LoVo (cell line): ENCODE data around the gene MORF4L2.

Experiments
- DNase-seq: peaks from one replicate; pipeline ENCODE4 v3.0.0-alpha.2; 2016; ENCODE audit warnings: low spot score

Gene MORF4L2, protein sequence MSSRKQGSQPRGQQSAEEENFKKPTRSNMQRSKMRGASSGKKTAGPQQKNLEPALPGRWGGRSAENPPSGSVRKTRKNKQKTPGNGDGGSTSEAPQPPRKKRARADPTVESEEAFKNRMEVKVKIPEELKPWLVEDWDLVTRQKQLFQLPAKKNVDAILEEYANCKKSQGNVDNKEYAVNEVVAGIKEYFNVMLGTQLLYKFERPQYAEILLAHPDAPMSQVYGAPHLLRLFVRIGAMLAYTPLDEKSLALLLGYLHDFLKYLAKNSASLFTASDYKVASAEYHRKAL

GRCh38 chrX:103686199-103687072, at the start of gene MORF4L2:
Gene MORF4L2 (minus strand): TSS chrX:103686699. CDS start chrX:103677027, 9,672 bp downstream.
- DNase-seq: peak; percentile 85

DNA sequence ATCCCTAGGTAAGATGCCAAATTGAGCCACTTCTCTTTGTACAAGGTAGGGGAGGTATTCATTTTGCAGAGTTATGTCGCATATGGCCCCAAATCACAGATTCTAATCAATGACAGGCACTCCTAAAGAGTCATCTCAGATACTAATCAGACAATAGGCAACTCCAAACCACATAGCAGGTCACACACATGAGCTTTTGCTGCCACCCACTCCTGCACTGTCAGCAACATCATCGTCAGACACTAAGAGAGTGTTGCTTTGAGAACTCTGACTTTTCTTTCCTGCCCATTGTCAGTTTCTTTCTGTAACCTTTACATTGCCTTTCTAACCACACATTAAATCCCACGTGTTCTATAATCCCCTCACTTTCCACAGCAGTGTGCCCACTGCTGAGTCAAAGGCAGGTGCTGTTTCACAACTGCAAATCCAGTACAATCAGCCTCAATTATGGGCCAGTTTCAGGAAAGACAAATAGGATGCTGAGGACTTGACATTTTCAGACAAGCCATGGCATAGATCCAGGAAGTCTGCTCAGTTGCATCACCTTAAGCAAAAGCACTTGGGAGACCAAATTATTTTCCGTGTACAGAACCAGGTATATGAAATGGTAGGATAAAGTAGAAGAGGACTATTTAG, 47.7 kb upstream of the MORF4L2 start:
- no peak for DNase-seq

- DNase-seq: no peak
Observed at GRCh38 chrX:103733017-103733416, 46.5 kb upstream of the MORF4L2 start.

DNA sequence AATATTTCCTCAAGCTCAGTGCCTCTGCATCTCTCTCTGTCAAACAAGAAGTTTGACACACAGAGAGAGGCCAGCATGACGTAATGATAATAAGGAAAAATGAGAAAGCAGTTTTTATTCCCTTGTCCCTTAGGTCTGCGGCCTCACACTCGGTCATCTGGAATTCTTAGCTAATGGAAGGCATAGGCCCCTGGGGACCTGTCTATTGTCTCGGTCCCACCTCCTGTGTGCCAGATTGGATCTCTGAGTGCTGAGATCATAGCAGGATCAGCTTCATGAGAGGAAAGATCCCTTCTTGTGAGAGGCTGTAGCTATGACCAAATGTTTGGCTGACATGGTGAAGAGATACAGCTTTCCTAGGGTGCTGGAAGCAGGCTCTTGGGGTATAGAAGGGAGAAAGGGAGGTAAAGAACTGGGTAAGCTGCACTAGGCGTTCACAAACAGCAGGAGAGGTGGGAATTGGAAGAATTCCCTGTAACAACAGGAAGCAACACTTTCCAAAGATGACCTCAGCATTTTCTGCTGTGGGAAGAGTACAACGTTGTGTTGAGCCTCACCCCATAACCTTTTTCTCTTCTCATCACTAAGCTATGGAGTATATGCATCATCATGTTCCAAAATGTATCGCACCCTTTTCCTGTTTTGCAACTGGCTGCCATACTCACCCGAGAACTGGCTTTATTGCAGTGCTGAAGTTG, 44.4 kb upstream of the MORF4L2 start:
- no peak for DNase-seq

- DNase-seq: no peak
Observed at GRCh38 chrX:103730147-103730795, 43.8 kb upstream of the MORF4L2 start.

GRCh38 chrX:103729015-103729414, 42.5 kb upstream of the MORF4L2 start:
- DNase-seq: no peak

- no peak for DNase-seq
Observed at GRCh38 chrX:103727115-103727514, 40.6 kb upstream of the MORF4L2 start.

GRCh38 chrX:103726477-103726876, 40.0 kb upstream of the MORF4L2 start:
- no peak for DNase-seq

- no peak for DNase-seq
Observed at GRCh38 chrX:103722505-103722904, 36.0 kb upstream of the MORF4L2 start.

GRCh38 chrX:103718120-103718519, 31.6 kb upstream of the MORF4L2 start:
- no peak for DNase-seq

- DNase-seq: peak; percentile 66
Observed at GRCh38 chrX:103716962-103717361, 30.5 kb upstream of the MORF4L2 start.

DNA sequence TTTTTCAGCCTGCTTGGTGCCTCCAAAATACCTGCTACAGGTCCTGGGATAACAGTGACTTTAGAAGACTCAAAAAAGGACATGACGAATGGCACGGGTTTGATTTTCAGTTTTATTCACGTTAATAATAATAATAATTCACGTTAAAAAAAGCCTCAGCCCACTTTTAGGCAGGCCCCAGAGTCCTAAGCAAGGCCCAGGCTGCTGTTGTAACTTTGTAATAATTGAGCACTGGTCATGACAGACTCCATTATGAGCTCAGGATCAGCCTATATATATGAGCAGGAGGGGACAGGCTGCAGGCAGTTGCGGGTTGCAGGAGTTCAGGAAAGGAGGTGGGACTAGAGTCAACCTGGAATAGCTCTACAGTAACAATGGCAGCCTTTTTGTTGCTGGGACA, 24.1 kb upstream of the MORF4L2 start, which contains the start of gene TMEM31:
Gene TMEM31 (plus strand): TSS at position 301 of the 400 bp plus-strand sequence. CDS start 1,350 bp downstream, outside the sequence.
- no peak for DNase-seq

- no peak for DNase-seq
Observed at GRCh38 chrX:103704863-103705262, 18.4 kb upstream of the MORF4L2 start.

DNA sequence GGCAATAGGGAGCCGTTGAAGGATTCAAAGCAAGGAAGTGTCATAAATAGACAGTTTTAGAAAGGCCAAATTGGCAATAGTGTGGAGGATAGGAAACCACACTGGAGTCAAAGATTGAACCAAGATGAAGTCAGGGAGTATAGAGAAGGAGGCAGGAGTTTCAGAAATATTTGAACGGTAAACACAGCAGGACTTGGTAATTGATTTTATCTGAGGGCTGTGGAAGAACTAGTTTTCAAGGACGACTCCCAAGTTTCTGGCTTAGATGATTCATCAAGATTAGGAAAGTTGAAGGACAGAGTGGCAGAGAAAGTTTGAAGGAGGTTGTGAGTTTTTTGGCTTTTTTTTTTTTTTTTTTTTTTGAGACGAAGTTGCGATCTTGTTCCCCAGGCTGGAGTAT, 12.7 kb upstream of the MORF4L2 start:
- no peak for DNase-seq

DNA sequence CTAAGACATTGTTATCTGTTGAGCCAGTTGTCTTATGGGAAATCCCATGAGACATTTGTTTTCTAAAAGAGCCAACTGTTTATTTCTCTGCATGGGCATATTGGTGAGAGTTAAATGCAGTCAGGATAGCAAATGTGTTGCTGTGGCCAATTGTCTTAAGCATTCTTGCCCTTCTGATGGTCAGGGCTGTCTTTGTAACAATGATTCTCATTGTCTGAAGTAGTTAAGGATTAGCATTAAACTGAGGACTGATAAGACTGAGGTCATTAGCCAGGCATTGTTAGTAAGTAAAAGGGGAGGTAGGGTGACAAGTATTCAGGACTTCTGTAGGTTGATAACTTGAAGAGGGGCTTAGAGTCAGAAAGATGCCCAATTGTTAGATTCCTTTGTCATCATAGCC, 11.2 kb upstream of the MORF4L2 start:
- DNase-seq: no peak

DNA sequence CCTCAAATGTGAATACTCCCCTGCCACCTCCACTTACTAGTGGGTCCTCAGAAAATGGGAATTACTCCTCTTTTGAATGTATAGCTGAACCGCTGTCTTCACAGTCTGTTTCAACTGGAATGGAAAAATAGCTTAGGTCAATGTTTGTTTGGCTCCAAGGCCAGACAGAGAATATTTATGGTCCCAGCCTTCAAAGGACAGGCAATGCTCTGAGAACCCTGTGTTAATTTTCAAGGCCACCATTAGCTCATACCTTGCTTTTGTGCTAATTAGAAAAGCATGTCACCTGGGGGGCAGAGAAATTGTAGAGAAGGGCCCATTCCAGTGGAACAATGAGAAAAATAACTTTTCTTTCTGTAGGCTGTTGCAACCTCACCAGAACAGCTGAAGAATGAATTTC, 4.6 kb upstream of the MORF4L2 start:
- DNase-seq: no peak

- DNase-seq: peak; percentile 32
Observed at GRCh38 chrX:103688946-103689345, 2.4 kb upstream of the MORF4L2 start.

GRCh38 chrX:103687696-103688201, 1.2 kb upstream of the MORF4L2 start:
- peak; percentile 59 for DNase-seq

GRCh38 chrX:103687073-103687695, 685 bp upstream of the MORF4L2 start:
- peak; percentile 56 for DNase-seq

DNA sequence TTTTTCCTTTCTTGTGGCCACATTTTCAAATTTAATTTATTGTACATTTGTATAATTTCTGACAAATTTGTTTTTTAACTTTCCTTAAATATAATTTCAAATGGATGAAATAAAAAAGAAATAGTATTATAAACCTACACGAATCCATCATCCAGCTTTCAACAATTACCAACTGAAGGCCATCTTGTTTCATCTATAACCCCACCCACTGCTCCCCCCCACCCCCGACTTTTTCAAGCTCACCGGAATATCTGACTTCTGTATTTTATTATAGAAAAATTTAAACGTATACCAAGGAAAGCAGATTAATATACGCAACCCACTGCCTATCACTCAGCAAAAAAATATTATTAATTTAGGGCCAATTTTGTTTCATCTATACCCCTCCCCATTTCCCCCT, 1.1 kb downstream of the MORF4L2 start:
- DNase-seq: no peak

DNA sequence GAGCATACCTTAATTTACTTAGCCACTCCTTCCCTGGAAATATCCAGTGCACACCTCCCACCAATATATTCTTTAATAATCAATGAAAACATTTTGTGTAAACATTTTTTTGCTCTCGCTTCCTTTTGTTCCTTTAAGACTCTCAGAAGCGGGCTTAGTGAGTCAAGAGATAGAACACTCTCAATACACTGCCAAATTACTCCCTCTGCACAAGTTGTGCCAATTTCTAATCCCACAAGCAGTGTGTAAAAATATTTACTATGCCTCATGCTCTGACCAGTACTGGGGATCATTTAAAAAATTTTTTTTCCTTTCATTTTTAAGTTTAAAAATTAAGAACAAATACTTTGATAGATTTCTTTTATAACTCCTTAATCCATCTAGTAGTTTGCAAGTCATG, 5.1 kb downstream of the MORF4L2 start:
- DNase-seq: no peak
